OCI-LY3 (cell line): ENCODE results near the gene UTY.

Experiments used
- H2AFZ ChIP-seq: fragments of 200-600, 300-600 bp; shearing (Covaris generic); 2 replicates; pipeline ENCODE4 v1.6.0; 2014; ENCODE audit warnings: antibody characterized with exemption, low read depth, low read length
- H3K27ac ChIP-seq: fragments of 200-600, 300-600 bp; sonication (generic); 2 replicates; pipeline ENCODE4 v1.5.1; 2014; ENCODE audit warnings: mild to moderate bottlenecking, low read length, moderate library complexity, mixed read lengths
- H3K27me3 ChIP-seq: fragments of 200-600, 300-600 bp; sonication (generic); 2 replicates; pipeline ENCODE4 v1.6.1; 2014; ENCODE audit warnings: low read depth, low read length, mixed read lengths
- H3K36me3 ChIP-seq: fragments of 200-600, 300-600 bp; sonication (generic); replicated peaks from 2 replicates; pipeline ENCODE3; 2014; ENCODE audit warnings: low read depth, low read length, mixed read lengths
- H3K4me1 ChIP-seq: fragments of 300-600, 200-600 bp; sonication (generic); 2 replicates; pipeline ENCODE4 v1.6.1; 2014; ENCODE audit warnings: low read length, mixed read lengths
- H3K4me2 ChIP-seq: fragments of 200-600, 300-600 bp; sonication (generic); 2 replicates; pipeline ENCODE4 v1.6.1; 2014; ENCODE audit warnings: low read length, mixed read lengths
- H3K4me3 ChIP-seq: fragments of 300-600, 200-600 bp; sonication (generic); 2 replicates; pipeline ENCODE4 v1.5.1; 2014; ENCODE audit warnings: antibody characterized with exemption, mild to moderate bottlenecking, low read length, moderate library complexity
- H3K79me2 ChIP-seq: fragments of 300-600, 200-600 bp; shearing (Covaris generic); 2 replicates; pipeline ENCODE4 v1.6.1; 2014; ENCODE audit warnings: mild to moderate bottlenecking, low read length, mixed read lengths
- H3K9ac ChIP-seq: fragments of 300-600, 200-600 bp; shearing (Covaris generic); 2 replicates; pipeline ENCODE4 v1.6.0; 2014; ENCODE audit warnings: mild to moderate bottlenecking, low read length, moderate library complexity
- H3K9me3 ChIP-seq: fragments of 200-600, 300-600 bp; shearing (Covaris generic); 2 replicates; pipeline ENCODE4 v1.6.1; 2014; ENCODE audit warnings: low read length, mixed read lengths; ENCODE audit not compliant: insufficient read depth
- H4K20me1 ChIP-seq: fragments of 200-600, 300-600 bp; sonication (generic); 2 replicates; pipeline ENCODE4 v1.6.1; 2016; ENCODE audit warnings: low read length, mixed read lengths; ENCODE audit not compliant: insufficient read depth
- CTCF ChIP-seq: fragments of 200-600, 300-600 bp; sonication (generic); IDR thresholded peaks from 2 replicates; pipeline ENCODE4 v1.5.1; 2014; ENCODE audit warnings: antibody characterized with exemption, low read length, low read depth
- EZH2phosphoT487 ChIP-seq: fragments of 200-600 bp; shearing (Covaris generic); IDR thresholded peaks from 2 replicates; pipeline ENCODE4 v1.6.1; 2018; ENCODE audit warnings: antibody characterized with exemption, mixed run types, low read depth

Gene UTY

GRCh38 chrY:13345549-13345948, 134.3 kb downstream of the UTY start:
- no peak overlapping the region for H3K9ac ChIP-seq
- no peaks in the 10 kb centered on the region for H3K9me3 ChIP-seq
- no peak overlapping the region for H3K4me3 ChIP-seq
- no peaks in the 10 kb centered on the region for H3K79me2 ChIP-seq
- no peak overlapping the region for H3K4me2 ChIP-seq
- TF ChIP-seq EZH2phosphoT487: no peak
- no peak for TF ChIP-seq CTCF
- H3K27ac ChIP-seq: no peak overlapping the region
- H3K27me3 ChIP-seq: no peaks in the 10 kb centered on the region
- H4K20me1 ChIP-seq: peaks cover 10% of the 10 kb centered on the region; the same call in 1 of the 2 replicates
- H2AFZ ChIP-seq: no peak overlapping the region
- H3K4me1 ChIP-seq: peaks cover 4% of the 10 kb centered on the region
- peaks cover 22% of the 10 kb centered on the region for H3K36me3 ChIP-seq

GRCh38 chrY:13343307-13343946, 136.4 kb downstream of the UTY start:
- H3K27ac ChIP-seq: no peak overlapping the region
- H2AFZ ChIP-seq: no peak overlapping the region
- H3K9me3 ChIP-seq: no peaks in the 10 kb centered on the region
- H3K9ac ChIP-seq: no peak overlapping the region
- H3K4me1 ChIP-seq: peaks cover 3% of the 10 kb centered on the region
- TF ChIP-seq CTCF (peak; percentile 60), EZH2phosphoT487 (no peak)
- H3K36me3 ChIP-seq: peaks cover 19% of the 10 kb centered on the region
- H3K79me2 ChIP-seq: no peaks in the 10 kb centered on the region
- H3K4me3 ChIP-seq: no peak overlapping the region
- peaks cover 10% of the 10 kb centered on the region; the same call in 1 of the 2 replicates for H4K20me1 ChIP-seq
- H3K27me3 ChIP-seq: no peaks in the 10 kb centered on the region
- H3K4me2 ChIP-seq: no peak overlapping the region

- TF ChIP-seq EZH2phosphoT487 (no peak), CTCF (no peak)
These were observed 139.9 kb downstream of the UTY start for GRCh38 chrY:13339939-13340338.

GRCh38 chrY:13339381-13339780, 140.5 kb downstream of the UTY start:
- Histone ChIP-seq H3K36me3 (peaks cover 29% of the 10 kb centered on the region), H3K9me3 (no peaks in the 10 kb centered on the region), H3K4me1 (peaks cover 3% of the 10 kb centered on the region), H2AFZ (no peak overlapping the region), H3K4me3 (no peak overlapping the region), H3K27ac (no peak overlapping the region), H3K27me3 (no peaks in the 10 kb centered on the region), H3K79me2 (peaks cover 1% of the 10 kb centered on the region; the same call in 1 of the 2 replicates), H3K4me2 (no peak overlapping the region), H3K9ac (no peak overlapping the region), H4K20me1 (peaks cover 10% of the 10 kb centered on the region; the same call in 1 of the 2 replicates)
- no peak for TF ChIP-seq CTCF
- no peak for TF ChIP-seq EZH2phosphoT487

More at GRCh38 chrY:13339939-13340338, 139.9 kb downstream of the UTY start:
- H3K9me3 ChIP-seq: no peaks in the 10 kb centered on the region
- no peaks in the 10 kb centered on the region for H3K79me2 ChIP-seq
- peaks cover 27% of the 10 kb centered on the region for H3K36me3 ChIP-seq
- peaks cover 3% of the 10 kb centered on the region for H3K4me1 ChIP-seq
- H3K9ac ChIP-seq: no peak overlapping the region
- H3K4me3 ChIP-seq: no peak overlapping the region
- H2AFZ ChIP-seq: no peak overlapping the region
- H4K20me1 ChIP-seq: peaks cover 10% of the 10 kb centered on the region; the same call in 1 of the 2 replicates
- no peak overlapping the region for H3K4me2 ChIP-seq
- H3K27me3 ChIP-seq: no peaks in the 10 kb centered on the region
- no peak overlapping the region for H3K27ac ChIP-seq
